CMK (cell line): Measurements from ENCODE around the gene TMEM253.

Experiments used
- DNase-seq: peaks from one replicate; pipeline ENCODE4 v3.0.0-alpha.2; 2010; ENCODE audit warnings: low read depth

The TMEM253 gene

GRCh38 chr14:21100931-21101330 lies at the start of gene TMEM253:
TSS of gene TMEM253 (plus strand) at chr14:21101066. CDS start at chr14:21101344, 278 bp downstream.
- DNase-seq: no peak

- no peak for DNase-seq
Observed at GRCh38 chr14:21053184-21054122, 47.4 kb upstream of the TMEM253 start.

GRCh38 chr14:21054123-21054767 lies 46.6 kb upstream of the TMEM253 start:
- DNase-seq: no peak

GRCh38 chr14:21054768-21055145 lies 46.1 kb upstream of the TMEM253 start:
- no peak for DNase-seq

GRCh38 chr14:21055432-21056117 lies 45.3 kb upstream of the TMEM253 start:
- DNase-seq: no peak

- no peak for DNase-seq
Observed at GRCh38 chr14:21056520-21057163, 44.2 kb upstream of the TMEM253 start.

GRCh38 chr14:21057803-21058675 lies 42.8 kb upstream of the TMEM253 start, which contains the start of gene RNASE8:
TSS of gene RNASE8 (plus strand) at chr14:21057822. CDS start at chr14:21057893, 71 bp downstream.
- DNase-seq: no peak

GRCh38 chr14:21058903-21059302 lies 42.0 kb upstream of the TMEM253 start:
- DNase-seq: no peak

GRCh38 chr14:21059842-21060613 lies 40.8 kb upstream of the TMEM253 start:
- no peak for DNase-seq

- no peak for DNase-seq
Observed at GRCh38 chr14:21060614-21061346, 40.1 kb upstream of the TMEM253 start.

GRCh38 chr14:21061347-21061668 lies 39.6 kb upstream of the TMEM253 start:
- no peak for DNase-seq

- no peak for DNase-seq
Observed at GRCh38 chr14:21063479-21063878, 37.4 kb upstream of the TMEM253 start.

- DNase-seq: no peak
Observed at GRCh38 chr14:21066882-21067502, 33.9 kb upstream of the TMEM253 start.

GRCh38 chr14:21068521-21069387 lies 32.1 kb upstream of the TMEM253 start:
- no peak for DNase-seq

GRCh38 chr14:21069388-21070082 lies 31.3 kb upstream of the TMEM253 start:
- no peak for DNase-seq

- DNase-seq: no peak
Observed at GRCh38 chr14:21070083-21070609, 30.7 kb upstream of the TMEM253 start, which contains the start of gene ARHGEF40. TSS of gene ARHGEF40 (plus strand) at chr14:21070304. CDS start at chr14:21070397, 93 bp downstream.

GRCh38 chr14:21070610-21071224 lies 30.1 kb upstream of the TMEM253 start:
- no peak for DNase-seq
